D721Med (cell line): ENCODE data around the gene PRKN.

Experiments used
- DNase-seq: peaks from one replicate; pipeline ENCODE4 v3.0.0; 2011; ENCODE audit warnings: low spot score; ENCODE audit not compliant: insufficient read length
- FAIRE-seq: peaks from 2 replicates; lab custom pipeline; 2011; peaks lifted over from hg19 to GRCh38; lab: Jason Lieb, UNC
- TF ChIP-seq, protein P1 (sequence below): IDR thresholded peaks from 2 replicates; pipeline ENCODE4 v1.5.1; 2012; ENCODE audit warnings: mild to moderate bottlenecking, control low read depth; ENCODE audit not compliant: insufficient read depth; ENCODE audit errors: missing control alignments

Gene PRKN

GRCh38 chr6:162481938-162482337, 245.6 kb downstream of the PRKN start:
- no peak for FAIRE-seq

GRCh38 chr6:162481320-162481719, 246.2 kb downstream of the PRKN start:
- TF ChIP-seq, protein P1, sequence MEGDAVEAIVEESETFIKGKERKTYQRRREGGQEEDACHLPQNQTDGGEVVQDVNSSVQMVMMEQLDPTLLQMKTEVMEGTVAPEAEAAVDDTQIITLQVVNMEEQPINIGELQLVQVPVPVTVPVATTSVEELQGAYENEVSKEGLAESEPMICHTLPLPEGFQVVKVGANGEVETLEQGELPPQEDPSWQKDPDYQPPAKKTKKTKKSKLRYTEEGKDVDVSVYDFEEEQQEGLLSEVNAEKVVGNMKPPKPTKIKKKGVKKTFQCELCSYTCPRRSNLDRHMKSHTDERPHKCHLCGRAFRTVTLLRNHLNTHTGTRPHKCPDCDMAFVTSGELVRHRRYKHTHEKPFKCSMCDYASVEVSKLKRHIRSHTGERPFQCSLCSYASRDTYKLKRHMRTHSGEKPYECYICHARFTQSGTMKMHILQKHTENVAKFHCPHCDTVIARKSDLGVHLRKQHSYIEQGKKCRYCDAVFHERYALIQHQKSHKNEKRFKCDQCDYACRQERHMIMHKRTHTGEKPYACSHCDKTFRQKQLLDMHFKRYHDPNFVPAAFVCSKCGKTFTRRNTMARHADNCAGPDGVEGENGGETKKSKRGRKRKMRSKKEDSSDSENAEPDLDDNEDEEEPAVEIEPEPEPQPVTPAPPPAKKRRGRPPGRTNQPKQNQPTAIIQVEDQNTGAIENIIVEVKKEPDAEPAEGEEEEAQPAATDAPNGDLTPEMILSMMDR: no peak

More at GRCh38 chr6:162481938-162482337, 245.6 kb downstream of the PRKN start:
- TF ChIP-seq, protein P1: no peak
- DNase-seq: no peak

GRCh38 chr6:162478192-162478671, 249.3 kb downstream of the PRKN start:
- no peak for DNase-seq
- no peak for FAIRE-seq
- TF ChIP-seq, protein P1: no peak

More at GRCh38 chr6:162481320-162481719, 246.2 kb downstream of the PRKN start:
- FAIRE-seq: no peak
- DNase-seq: no peak

DNA sequence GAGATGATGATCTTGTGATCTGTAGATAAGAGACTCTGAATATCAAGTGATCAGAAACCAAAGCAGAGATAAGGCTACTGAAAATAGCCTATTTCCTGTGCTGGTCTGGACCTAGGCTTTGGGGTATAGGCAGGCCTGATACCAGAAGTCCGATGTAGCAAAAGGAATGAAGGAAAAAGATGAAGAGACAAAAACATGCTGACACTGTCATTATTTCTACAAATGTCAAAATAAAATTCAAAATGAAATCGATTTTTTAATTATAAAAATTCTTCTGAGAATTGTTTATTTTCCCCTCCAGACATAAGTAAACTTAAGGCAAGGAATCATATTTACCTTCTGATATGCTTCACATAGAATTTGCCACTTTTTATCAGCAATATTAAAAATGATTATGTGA, 252.8 kb downstream of the PRKN start:
- TF ChIP-seq, protein P1: no peak
- no peak for FAIRE-seq
- no peak for DNase-seq

DNA sequence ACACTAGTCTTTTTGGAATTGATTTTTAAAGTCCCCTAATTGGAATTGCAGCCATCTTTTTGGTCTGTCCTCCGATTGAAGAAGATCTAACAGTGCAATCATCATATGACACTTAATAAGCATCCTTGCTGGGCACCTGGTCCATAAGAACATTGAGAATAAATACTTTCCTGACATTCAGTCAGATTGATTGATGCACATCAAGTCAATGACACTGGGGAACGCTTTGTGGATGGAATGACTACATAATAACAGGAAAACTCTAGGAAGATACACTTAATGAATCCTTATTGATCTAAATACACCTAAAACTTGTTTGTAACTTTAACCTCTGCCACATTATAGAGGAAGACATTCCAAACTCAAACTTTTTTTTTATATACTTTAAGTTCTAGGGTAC, 255.7 kb downstream of the PRKN start:
- FAIRE-seq (no peak), DNase-seq (no peak)
- TF ChIP-seq, protein P1: no peak

DNA sequence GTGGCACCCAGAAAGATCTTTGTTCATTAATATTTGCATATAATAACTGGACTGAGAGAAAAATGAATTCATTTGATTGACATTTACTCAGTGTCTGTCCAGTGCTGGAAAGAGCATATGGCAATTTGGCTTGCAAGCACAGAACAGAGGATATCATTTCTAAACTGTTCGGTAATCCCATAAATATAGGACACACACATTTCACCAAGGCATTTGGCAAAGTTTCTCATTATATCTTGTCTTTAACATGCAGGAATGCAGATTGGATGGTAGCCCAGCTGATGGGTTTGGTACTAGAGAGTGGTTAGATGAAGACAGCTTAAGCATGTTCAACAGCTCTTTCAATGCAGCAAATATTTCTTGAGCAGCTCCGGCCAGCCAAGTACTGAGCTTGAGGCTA, 259.2 kb downstream of the PRKN start:
- FAIRE-seq (no peak), DNase-seq (no peak)
- TF ChIP-seq, protein P1: no peak

- FAIRE-seq (no peak), DNase-seq (no peak)
- TF ChIP-seq, protein P1: no peak
Observed at GRCh38 chr6:162467679-162468078, 259.9 kb downstream of the PRKN start.
